Activated CD4-positive, alpha-beta T cell treated with anti-CD3 and anti-CD28 coated beads for 24 hours (primary cell): ENCODE data around the gene ARID1A.
A peak's percentile ranks its signal among the peaks of the same experiment; 100 is the strongest.

ENCODE experiments used
- DNase-seq, 2 donors: peaks; one replicate each; pipeline ENCODE4 v3.0.0-alpha.2; 2020; ENCODE audit warnings: low read depth in 2 of 2

Gene ARID1A

GRCh38 chr1:26826261-26827105, 130.7 kb downstream of the ARID1A start, which contains the start of gene ZDHHC18:
Gene ZDHHC18 (plus strand): TSS chr1:26826688. CDS start chr1:26826805, 117 bp downstream.
- peak; percentile 48 to 52 for DNase-seq

DNA sequence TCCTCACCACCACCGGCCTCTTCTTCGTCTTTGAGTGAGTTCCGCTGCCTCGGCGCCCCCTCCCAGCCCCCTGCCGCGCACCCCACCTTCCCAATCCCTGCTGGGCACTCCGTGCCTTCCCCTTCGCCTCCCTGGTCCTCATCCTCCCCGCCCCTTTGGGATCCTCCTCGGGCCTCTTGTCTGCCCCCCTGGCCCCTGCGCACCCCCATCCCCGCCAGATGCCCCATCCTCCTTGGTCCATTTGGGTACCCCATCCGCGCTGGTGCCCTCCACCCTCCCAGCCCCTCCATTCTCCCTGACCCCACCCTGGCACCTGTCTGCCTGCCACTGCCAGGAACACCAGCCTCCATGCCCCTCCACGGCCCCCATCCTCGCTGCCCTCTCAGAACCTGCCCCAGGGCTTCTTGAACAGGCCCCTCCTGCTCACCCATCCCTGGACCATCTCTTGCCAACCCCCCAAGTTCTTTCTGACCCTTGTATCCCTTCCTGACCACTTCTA, 131.3 kb downstream of the ARID1A start:
- DNase-seq = no peak

- no peak for DNase-seq
These were observed 131.8 kb downstream of the ARID1A start for GRCh38 chr1:26827663-26828062.

DNA sequence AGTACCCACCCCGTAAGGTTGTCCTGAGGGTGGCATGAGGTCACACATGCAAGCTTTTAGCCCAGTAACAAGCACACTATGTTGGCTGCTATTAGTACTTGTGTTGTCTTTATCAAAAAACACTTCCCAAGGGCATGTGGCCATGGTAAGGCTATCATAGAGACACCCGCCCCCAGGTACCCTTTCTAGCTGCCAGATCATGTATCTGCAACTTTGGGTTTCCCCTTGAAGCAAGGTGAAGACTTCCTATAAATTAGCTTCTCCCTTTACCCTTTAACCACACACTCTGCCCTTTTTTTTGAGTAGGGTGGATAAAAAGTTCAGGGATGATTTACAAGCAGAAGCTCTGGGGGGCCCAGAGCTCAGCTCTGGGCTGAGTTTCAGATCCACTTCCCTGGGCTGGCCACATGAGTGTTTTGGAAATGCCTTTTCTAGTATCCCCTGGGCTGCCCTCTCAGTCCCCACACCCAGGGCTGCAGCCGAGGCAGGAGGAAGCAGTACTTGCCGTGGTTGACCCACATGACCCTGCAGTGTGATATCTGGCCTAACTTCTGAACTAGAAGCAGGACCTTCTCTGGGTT, 132.7 kb downstream of the ARID1A start:
- no peak for DNase-seq

DNA sequence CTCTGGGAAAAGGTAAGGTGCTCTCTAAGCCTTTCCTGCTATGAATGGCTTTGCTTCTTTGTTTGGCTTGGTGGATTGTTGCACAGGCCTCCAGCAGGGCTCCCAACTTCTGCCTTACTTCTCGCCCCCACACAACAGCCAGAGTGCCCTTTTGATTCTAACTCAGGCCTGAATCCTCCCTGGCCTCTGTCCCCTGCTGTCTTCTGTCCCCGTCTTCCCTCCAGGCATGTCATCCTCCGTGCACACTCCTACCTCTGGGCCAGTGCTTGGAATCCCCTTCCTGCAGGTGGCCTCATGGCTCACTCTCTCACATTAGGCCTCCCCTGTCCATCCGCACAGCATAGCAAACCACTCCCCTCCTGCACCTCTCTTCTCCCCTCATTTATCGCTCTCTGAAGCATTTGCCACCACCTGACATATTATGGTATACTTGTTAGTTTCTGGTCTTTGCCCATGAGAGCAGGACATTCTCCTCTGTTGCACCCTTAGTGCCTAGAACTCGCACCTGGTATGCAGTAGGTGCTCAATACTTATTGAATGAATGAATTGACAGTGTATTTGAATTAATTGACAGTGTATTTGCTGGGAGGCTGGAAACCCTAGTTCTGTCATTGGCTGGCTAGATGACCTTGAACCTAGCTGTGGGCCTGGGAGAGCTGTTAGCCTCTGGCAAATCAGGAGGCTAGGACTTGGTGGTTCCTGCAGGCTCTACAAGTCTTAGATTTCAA, 133.5 kb downstream of the ARID1A start:
- no peak for DNase-seq

DNA sequence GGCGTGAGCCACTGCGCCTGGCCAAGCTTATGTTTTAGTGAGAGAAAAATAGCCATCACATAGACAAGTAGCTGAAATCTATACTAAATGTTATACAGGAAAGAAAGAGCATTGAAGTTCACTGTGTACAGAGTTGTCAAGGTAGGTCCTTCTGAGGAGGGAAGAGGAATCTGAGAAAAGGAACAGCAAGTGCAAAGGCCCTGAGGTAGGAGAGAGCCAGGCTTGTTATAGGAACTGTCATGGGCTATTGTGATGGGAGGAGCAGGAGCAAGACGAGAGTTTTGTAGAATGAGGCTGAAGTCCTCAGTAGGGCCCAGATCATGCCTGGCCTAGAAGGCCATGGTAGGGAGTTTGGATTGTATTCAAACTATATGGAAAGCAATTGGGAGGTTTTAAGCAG, 135.2 kb downstream of the ARID1A start:
- no peak for DNase-seq
